Measurements from ENCODE around the gene MACO1. TPM values are rescaled to one million over a fixed set of nuclear protein-coding genes. Genes with fewer than 3 reads are reported as not detected.
A peak's percentile ranks its signal among the peaks of the same experiment; 100 is the strongest.

The MACO1 gene
- total RNA-seq, 2 experiments from 2014 or later = 15.8 to 16.3 TPM

DNA sequence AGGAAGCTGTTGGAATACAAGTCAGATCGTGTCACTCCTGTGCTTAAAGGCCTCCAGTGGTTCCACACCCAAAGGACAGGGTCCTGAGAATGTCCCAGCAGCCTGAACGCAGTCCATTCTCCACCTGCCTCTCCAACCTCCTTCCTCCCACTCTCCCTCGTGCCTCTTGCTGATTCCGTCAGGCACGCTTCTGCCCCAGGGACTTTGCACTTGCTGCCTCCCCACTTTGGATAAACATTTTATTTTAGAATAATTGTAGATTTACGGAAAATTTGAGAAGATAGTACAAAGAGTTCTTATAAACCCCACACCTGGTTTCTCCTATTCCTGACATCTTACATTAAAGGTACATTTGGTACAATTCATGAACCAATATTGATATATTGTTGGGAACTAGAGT, 84.3 kb downstream of the MACO1 start:
- Mint-ChIP-seq H3K27ac (no peak overlapping the region), H3K36me3 (ENCODE audit: low read depth) (no peaks in the 10 kb centered on the region), H3K4me1 (no peaks in the 10 kb centered on the region), H3K4me3 (no peak overlapping the region), H3K9me3 (no peaks in the 10 kb centered on the region), H3K27me3 (peaks cover 4% of the 10 kb centered on the region)
- CTCF ChIA-PET = no interaction called here
- no peak for DNase-seq
- POLR2A ChIA-PET = no interaction called here

DNA sequence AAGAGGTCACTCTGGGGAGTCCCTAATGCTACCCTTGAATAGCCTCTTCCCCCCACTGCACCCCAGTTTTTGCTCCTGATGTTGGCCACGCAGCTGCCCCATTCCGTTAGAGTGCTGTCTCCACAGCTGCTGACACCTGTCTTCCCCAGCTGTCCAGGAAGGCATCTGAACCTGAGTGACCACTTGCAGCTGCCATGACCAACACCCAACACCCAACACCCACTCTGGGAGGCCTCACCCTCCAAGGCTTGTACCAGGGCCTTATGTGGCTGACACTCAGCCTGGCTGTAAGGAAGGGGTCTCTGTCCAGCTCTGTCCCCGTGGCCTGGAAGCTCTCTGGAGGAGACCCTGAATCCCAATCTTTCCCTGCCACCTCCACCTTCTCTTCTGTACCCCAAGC, 86.0 kb downstream of the MACO1 start:
- Mint-ChIP-seq H3K4me3 (no peak overlapping the region), H3K9me3 (no peaks in the 10 kb centered on the region), H3K4me1 (peaks cover 4% of the 10 kb centered on the region), H3K27me3 (peaks cover 4% of the 10 kb centered on the region), H3K36me3 (ENCODE audit: low read depth) (no peaks in the 10 kb centered on the region), H3K27ac (no peak overlapping the region)
- DNase-seq = no peak
- POLR2A ChIA-PET = no interaction called here
- CTCF ChIA-PET = interaction anchor here (0.7 kb wide), 1 partner anchor 34 kb away, joined by 3 read pairs; no protein-coding TSS in a partner anchor

DNA sequence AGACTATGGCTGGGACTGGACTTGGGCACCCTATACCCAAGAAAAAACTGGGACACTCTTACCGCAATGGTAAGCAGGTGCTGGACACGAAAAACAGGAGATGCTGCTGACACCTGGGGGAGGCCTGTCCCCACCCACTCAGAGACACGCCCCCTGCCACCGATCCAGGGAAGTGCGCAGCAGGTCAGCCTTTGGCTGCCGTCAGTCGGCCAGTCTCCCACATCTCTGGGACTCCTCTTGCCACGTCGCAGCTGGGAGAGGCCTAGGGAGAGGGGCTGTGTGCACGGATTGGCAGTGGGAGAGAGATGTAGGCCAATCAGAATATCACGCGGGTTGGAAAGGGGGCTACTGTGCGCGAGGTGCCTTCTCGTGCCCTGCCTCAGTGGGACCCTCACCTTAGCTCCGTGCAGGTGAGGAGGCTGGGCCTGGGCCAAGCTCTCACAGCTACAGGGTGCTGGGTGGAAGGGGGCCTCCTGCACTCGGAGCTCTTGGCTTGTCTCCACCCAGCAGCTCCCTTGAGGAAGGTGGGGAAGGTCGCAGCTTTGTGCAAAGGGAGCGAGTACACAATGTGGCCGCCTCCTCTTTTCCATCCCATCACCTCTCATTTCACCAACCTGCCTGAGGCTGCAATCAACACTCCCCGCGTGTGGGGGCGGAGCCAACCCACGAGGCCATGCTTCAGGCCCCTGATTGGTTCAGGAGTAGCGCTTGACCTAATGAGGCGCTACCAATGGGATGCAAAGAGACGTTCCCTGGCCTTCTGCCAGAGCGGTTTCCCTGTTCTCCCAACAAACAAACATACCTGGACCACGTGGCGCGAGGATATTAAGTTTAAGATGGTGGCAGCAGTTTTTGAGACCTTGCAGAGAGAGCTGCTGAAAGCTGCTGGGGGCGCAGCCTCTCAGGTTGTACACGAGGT, 87.0 kb downstream of the MACO1 start:
- no peak overlapping the region for H3K4me3 Mint-ChIP-seq
- no peaks in the 10 kb centered on the region for H3K9me3 Mint-ChIP-seq
- POLR2A ChIA-PET = no interaction called here
- peaks cover 4% of the 10 kb centered on the region for H3K4me1 Mint-ChIP-seq
- no peaks in the 10 kb centered on the region for H3K36me3 Mint-ChIP-seq (ENCODE audit: low read depth)
- no peak overlapping the region for H3K27ac Mint-ChIP-seq
- no peak for DNase-seq
- CTCF ChIA-PET = interaction anchor here (1.2 kb wide), 1 partner anchor 30 kb away, joined by 3 read pairs; no protein-coding TSS in a partner anchor
- H3K27me3 Mint-ChIP-seq = peaks cover 4% of the 10 kb centered on the region

DNA sequence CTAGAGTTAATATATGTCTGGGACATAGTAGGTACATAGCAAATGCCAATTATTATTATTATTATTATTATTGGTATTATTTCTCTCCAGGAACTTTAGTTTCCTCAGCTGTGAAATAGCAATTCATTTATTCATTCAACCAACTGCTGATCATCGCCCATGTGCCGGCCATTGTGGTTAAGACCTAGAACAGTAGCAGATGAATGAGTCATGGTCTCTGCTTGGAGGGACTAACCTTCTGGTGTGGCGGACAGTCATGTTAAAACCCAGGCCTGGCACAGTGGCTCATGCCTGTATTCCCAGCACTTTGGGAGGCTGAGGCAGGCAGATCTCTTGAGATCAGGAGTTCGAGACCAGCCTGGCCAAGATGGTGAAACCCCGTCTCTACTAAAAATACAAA, 88.9 kb downstream of the MACO1 start:
- ChIA-PET CTCF (interaction anchor here (0.7 to 3.4 kb wide), 13 partner anchors 9 to 292 kb away, joined by 3 to 24 read pairs (median 4); no protein-coding TSS in a partner anchor), POLR2A (no interaction called here)
- Mint-ChIP-seq H3K36me3 (ENCODE audit: low read depth) (no peaks in the 10 kb centered on the region), H3K9me3 (no peaks in the 10 kb centered on the region), H3K4me1 (peaks cover 4% of the 10 kb centered on the region), H3K27ac (no peak overlapping the region), H3K4me3 (no peak overlapping the region), H3K27me3 (peaks cover 4% of the 10 kb centered on the region)
- DNase-seq = no peak

DNA sequence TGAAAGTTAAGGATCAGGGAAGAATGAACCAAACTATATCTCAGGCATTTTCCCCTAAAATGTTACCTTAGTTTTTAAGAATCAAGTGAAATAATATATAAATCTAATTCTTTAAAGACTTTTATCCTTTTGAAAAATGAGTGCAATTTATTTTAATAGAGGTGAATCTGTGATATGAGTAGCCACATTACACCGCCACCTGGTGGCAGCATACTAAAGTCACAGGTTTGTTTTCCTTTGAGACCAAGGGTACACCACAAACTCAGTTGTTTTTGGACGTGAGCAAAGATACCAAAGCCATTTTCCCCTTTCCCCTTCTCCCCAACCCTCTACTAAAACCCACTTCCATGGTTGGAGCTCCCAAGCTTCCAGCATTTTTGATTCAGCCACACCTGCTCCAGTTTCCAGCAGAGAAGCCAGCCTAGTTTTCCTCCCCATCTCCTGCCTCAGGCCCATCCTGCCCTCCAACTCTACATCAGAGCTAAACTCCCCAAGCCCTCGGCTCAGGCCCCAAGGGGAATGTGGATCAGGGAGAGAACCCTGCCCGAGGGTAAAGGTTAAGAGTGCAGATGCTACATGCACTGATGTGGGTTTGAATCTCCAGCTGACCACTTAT, 89.9 kb downstream of the MACO1 start:
- H3K4me3 Mint-ChIP-seq = no peak overlapping the region
- H3K27me3 Mint-ChIP-seq = peaks cover 6% of the 10 kb centered on the region
- POLR2A ChIA-PET = interaction anchor here (1.7 kb wide), 1 partner anchor 28 kb away, joined by 6 read pairs; no protein-coding TSS in a partner anchor
- H3K4me1 Mint-ChIP-seq = peaks cover 6% of the 10 kb centered on the region
- peaks cover 2% of the 10 kb centered on the region for H3K9me3 Mint-ChIP-seq
- H3K27ac Mint-ChIP-seq = no peak overlapping the region
- peak; percentile 76 for DNase-seq
- H3K36me3 Mint-ChIP-seq (ENCODE audit: low read depth) = no peaks in the 10 kb centered on the region
- CTCF ChIA-PET = interaction anchor here (0.7 to 3.4 kb wide), 20 partner anchors 8 to 378 kb away, joined by 3 to 24 read pairs (median 4); no protein-coding TSS in a partner anchor

DNA sequence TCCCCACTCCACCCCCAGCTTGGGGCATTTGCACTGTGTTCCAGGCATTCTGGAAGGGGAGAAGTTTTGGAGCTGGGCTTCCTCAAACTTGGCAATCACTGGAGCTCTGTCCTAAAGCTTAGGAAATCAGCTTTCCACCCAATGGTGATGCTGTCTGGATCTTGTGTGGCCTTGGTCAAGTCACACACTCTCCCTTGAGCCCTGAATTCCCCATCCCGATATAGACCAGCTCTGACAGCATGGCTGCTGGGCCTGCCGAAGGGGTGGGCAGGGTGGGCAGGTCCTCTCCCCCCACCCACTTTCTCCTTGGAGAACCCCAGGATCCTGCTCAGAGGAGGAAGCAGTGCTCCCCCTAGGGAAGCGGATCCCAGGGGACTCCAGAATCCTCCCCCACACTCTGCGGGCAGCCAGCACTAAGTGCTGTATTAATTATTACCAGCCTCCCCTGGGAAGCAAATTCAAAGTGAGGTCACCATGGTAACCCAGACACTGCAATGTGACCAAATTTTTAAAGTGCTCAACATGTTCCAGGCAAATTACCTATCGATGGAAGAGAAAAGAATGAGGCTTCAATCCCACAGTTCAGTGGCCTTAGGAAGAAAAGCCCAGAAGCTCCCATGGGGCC, 91.4 kb downstream of the MACO1 start:
- peaks cover 2% of the 10 kb centered on the region for H3K9me3 Mint-ChIP-seq
- H3K4me3 Mint-ChIP-seq = no peak overlapping the region
- POLR2A ChIA-PET = interaction anchor here (1.7 kb wide), 1 partner anchor 27 kb away, joined by 6 read pairs; no protein-coding TSS in a partner anchor
- H3K27me3 Mint-ChIP-seq = peaks cover 8% of the 10 kb centered on the region
- no peak overlapping the region for H3K27ac Mint-ChIP-seq
- no peak for DNase-seq
- H3K4me1 Mint-ChIP-seq = peaks cover 7% of the 10 kb centered on the region
- CTCF ChIA-PET = interaction anchor here (1.1 to 3.0 kb wide), 6 partner anchors 11 to 288 kb away, joined by 4 to 11 read pairs (median 4); no protein-coding TSS in a partner anchor
- H3K36me3 Mint-ChIP-seq (ENCODE audit: low read depth) = no peaks in the 10 kb centered on the region

DNA sequence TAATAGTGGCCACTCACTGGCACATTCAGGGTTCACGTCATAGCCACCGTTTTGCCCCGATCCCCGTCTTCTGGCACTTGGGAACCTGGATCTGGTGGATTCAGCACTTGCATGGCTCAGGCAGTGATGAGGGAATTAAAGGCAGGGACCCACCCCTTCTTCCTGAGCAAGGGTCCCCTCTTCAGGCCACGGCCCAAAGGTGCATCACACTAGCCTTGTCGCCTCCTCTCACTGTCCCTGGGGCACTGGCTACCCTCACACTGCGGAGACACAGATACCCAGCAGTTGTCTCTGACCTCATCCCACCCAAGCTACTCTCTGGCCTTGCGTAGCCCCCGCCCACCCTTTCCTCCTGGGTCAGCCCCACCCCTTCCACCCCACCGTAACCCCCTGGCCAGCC, 92.8 kb downstream of the MACO1 start:
- Mint-ChIP-seq H3K27me3 (peaks cover 8% of the 10 kb centered on the region), H3K4me3 (no peak overlapping the region), H3K36me3 (ENCODE audit: low read depth) (no peaks in the 10 kb centered on the region), H3K9me3 (peaks cover 2% of the 10 kb centered on the region), H3K4me1 (peaks cover 7% of the 10 kb centered on the region), H3K27ac (no peak overlapping the region)
- ChIA-PET CTCF (interaction anchor here (1.3 kb wide), 1 partner anchor 20 kb away, joined by 5 read pairs; no protein-coding TSS in a partner anchor), POLR2A (no interaction called here)
- DNase-seq = no peak

DNA sequence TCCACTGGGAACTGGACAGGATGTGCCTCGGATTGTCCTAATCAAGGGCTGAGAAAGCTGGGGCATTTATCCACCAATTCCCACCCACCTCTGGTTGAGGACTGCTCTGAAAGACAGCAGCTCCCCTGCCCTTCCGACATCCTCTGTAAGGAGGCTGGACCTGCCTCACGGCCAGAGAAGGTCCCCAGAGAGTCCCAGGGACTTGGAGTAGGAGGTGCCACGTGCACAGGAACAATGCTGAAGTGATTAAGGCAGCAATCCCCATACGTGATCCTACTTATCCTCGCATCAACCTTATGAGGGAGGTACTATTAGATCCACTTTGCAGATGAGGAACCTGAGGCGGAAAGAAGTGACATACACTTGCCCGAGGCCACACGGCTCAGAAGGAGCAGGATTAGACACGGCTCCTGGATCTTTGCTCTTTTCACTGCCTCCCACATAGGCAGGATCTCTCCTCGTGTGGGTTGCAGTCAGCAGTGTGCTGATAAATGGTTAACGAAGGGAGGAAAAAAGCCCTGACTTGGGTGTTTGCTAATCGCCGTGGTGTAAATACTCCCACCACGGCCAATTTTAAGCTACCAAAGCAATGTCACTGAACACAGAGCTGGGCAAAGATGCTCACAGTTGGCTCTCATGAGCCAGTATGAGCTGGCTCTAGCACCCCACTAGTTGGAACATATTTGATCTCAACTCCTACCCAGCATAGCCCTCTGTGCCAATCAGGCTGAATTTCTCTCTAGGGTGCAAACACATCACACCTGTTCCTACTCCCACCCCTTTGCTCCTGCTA, 94.1 kb downstream of the MACO1 start:
- H3K4me3 Mint-ChIP-seq = no peak overlapping the region
- H3K27me3 Mint-ChIP-seq = peaks cover 8% of the 10 kb centered on the region
- peaks cover 7% of the 10 kb centered on the region for H3K4me1 Mint-ChIP-seq
- CTCF ChIA-PET = no interaction called here
- peaks cover 4% of the 10 kb centered on the region for H3K9me3 Mint-ChIP-seq
- no peaks in the 10 kb centered on the region for H3K36me3 Mint-ChIP-seq (ENCODE audit: low read depth)
- H3K27ac Mint-ChIP-seq = no peak overlapping the region
- DNase-seq = no peak
- POLR2A ChIA-PET = no interaction called here

DNA sequence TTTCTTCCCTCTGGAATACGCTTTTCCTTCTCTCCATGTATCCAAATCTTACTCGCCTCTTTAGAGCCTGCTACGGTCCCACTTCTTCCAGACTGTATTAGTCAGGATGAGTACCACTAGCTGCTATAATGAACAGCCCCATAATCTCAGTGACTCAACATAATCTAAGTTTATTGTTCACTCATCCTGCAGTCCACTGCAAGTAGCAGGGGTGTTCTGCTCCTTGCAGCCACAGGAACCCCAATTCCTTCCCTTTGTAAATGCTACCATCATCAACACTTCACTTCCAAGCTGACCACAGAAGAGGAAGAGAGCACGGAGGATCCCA, 94.6 kb downstream of the MACO1 start:
- peaks cover 4% of the 10 kb centered on the region for H3K9me3 Mint-ChIP-seq
- no peak overlapping the region for H3K27ac Mint-ChIP-seq
- POLR2A ChIA-PET = no interaction called here
- no peak for DNase-seq
- peaks cover 7% of the 10 kb centered on the region for H3K4me1 Mint-ChIP-seq
- H3K36me3 Mint-ChIP-seq (ENCODE audit: low read depth) = no peaks in the 10 kb centered on the region
- no peak overlapping the region for H3K4me3 Mint-ChIP-seq
- peaks cover 8% of the 10 kb centered on the region for H3K27me3 Mint-ChIP-seq
- CTCF ChIA-PET = interaction anchor here (1.2 kb wide), 1 partner anchor 273 kb away, joined by 3 read pairs; no protein-coding TSS in a partner anchor

DNA sequence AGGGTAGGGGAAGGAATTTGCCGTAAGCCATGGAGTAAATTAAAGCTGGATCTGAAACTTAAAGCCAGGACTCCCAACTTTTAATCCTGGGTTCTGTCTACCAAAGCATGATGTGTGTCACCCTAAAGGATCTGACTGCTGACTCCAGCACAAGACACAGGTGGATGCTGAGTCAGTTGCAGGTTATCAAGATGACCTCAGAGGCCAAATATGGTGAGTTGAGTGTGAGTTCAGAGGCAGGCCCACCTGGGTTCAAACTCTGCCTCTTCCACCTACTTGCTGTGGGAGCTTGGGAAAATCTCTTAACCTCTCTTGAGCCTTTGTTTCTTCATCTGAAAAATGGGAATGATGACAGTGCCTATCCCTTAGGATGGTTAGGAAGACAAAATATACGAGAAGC, 96.1 kb downstream of the MACO1 start:
- Mint-ChIP-seq H3K27me3 (peaks cover 8% of the 10 kb centered on the region), H3K9me3 (peaks cover 4% of the 10 kb centered on the region), H3K36me3 (ENCODE audit: low read depth) (no peaks in the 10 kb centered on the region), H3K4me3 (no peak overlapping the region), H3K4me1 (peaks cover 2% of the 10 kb centered on the region), H3K27ac (no peak overlapping the region)
- ChIA-PET POLR2A (no interaction called here), CTCF (interaction anchor here (0.6 kb wide), 1 partner anchor 39 kb away, joined by 3 read pairs; no protein-coding TSS in a partner anchor)
- DNase-seq = no peak

DNA sequence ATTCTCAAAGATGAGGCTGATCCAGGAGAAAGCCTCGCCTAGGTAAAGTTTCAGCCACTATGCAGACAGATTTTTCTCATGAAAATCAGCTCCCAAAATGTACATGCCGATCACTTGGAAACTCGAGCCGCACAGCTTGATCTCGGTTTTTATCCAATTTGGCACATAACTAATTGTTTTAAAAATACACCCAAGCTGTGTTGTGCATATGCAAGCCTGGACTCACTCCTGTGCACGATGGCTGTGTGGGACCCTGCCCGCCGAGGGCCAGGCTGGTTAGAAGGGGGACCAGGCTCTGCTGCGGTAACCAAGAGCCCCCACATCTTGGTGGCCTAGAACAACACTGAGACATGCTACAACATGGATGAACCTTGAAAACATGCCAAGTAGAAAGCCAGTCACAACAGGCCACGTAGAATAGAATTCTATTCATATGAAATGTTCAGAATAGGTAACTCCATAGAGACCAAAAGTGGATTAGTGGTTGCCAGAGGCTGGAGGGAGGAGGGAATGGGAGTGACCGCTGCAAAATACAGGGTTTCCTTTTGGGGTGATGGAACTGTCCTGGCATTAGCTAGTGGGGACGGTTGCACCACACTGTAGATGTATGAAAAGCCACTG, 96.6 kb downstream of the MACO1 start:
- no peak overlapping the region for H3K27ac Mint-ChIP-seq
- H3K36me3 Mint-ChIP-seq (ENCODE audit: low read depth) = no peaks in the 10 kb centered on the region
- ChIA-PET POLR2A (no interaction called here), CTCF (interaction anchor here (0.6 kb wide), 1 partner anchor 40 kb away, joined by 3 read pairs; no protein-coding TSS in a partner anchor)
- peaks cover 2% of the 10 kb centered on the region for H3K4me1 Mint-ChIP-seq
- no peak overlapping the region for H3K4me3 Mint-ChIP-seq
- peaks cover 8% of the 10 kb centered on the region for H3K27me3 Mint-ChIP-seq
- peaks cover 4% of the 10 kb centered on the region for H3K9me3 Mint-ChIP-seq
- DNase-seq = no peak

DNA sequence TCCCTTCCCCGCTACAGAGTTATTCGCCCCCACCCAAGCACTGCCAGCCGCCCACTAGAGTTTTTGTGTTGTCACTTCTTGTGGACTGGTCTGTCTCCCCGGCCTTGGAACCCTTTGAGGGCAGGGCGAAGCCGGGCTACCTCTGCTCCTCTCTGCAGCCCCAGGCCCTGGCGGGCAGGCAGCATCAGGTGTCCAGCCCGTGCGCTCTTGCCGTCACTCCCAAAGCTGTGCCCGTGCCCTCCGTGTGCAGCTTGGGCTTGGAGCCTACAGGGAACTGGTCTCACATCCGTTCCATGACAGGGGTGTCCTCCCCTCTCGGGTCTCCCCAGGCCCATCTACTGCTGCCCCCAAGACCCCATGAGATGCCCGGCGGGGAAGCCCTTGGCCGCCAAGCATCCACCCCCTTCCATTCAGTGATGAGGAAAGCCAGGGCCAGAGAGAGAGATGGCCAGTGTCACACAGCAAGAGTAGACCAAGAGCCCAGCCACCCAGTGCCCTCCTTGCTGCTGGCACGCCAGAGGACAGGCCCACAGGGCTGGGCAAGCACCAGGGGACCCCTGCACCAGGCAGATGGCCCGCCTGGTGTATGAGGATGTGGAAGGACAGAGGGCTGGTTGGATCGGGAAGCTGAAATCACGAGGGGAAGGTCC, 97.4 kb downstream of the MACO1 start:
- Mint-ChIP-seq H3K9me3 (peaks cover 4% of the 10 kb centered on the region), H3K27ac (no peak overlapping the region), H3K4me1 (peaks cover 2% of the 10 kb centered on the region), H3K27me3 (peaks cover 8% of the 10 kb centered on the region), H3K4me3 (no peak overlapping the region), H3K36me3 (ENCODE audit: low read depth) (no peaks in the 10 kb centered on the region)
- no peak for DNase-seq
- POLR2A ChIA-PET = no interaction called here
- CTCF ChIA-PET = interaction anchor here (1.7 kb wide), 1 partner anchor 8 kb away, joined by 6 read pairs; no protein-coding TSS in a partner anchor

Data from activated CD4-positive, alpha-beta memory T cell treated with anti-CD3 and anti-CD28 coated beads, Interleukin-2, amount 10 ng/mL, durations not matched to agents 7 days and 5 days (primary cell).